GM18517 (cell line): ENCODE results near the gene ADPRHL1.

Source experiments
- ATAC-seq: cut with Tn5 transposase; IDR thresholded peaks from one replicate; pipeline ENCODE4 v1.9.1; 2021; ENCODE audit warnings: mild to moderate bottlenecking, moderate library complexity; ENCODE audit not compliant: unreplicated experiment

ADPRHL1 gene

DNA sequence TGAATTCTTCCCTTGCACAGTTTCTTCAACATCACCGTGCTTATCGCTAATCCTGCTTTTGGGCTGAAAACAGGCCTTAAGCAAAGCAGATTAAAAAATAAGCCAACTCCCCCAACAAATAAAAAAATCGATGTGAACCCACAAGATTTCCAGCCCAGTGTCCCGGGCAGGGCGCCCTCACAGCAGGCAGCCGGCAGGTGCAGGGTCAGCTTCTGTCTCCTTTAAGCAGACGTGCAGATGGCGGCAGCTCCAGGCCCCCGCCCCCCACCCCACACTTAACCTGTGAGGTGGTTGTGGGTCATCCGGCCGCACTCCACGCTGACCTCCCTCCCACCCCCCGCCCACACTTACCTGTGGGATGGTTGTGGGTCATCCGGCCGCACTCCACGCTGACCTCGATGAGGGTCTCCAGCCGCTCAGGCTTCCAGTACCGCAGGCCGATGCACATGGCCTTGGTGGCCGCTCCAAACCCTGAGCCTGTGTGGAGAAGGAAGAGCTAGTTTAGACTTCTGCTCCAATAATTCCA, 19.8 kb downstream of the ADPRHL1 start:
- ATAC-seq: no peak

GRCh38 chr13:113432506-113433270, 20.6 kb downstream of the ADPRHL1 start:
- no peak for ATAC-seq

DNA sequence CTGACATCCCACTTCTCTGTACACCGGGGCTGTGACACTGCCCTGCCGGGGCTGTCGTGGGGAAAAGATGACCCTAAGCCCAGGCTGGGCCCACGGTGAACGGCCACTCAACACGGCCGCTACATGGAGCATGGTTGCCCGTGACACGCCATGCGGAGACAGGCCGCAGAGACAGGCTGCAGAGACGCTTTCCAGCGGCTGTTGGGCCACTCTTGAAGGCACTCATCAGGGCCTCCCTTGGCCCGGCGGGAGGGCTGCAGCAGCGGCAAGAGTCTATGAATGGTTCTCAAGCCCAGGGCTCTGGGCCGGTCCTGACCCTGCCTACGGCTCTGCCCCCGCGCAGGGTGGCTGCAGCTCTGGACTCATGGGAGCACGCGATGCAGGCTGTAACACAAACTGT, 22.1 kb downstream of the ADPRHL1 start:
- ATAC-seq: no peak

GRCh38 chr13:113430378-113431110, 22.7 kb downstream of the ADPRHL1 start:
- no peak for ATAC-seq

DNA sequence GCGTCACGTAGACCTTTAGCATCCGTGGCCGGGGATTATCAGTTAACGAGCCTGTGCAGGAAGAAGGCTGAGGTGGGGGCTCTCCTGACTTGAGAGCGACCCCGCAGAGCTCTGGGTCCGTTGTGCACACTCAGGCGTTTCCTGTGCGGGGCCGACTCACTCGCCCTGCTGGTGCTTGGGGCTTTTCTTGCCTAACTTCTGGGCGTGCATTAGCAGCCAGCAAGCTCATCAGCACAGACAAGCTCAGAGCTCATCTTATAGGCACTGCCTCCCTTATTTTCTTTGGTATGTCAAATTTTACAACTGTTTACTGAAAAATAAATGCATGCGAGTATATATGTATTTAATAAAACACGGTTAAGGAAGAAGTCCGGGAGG, 23.7 kb downstream of the ADPRHL1 start:
- ATAC-seq: no peak

- no peak for ATAC-seq
Measured at GRCh38 chr13:113428871-113429607, 24.2 kb downstream of the ADPRHL1 start.

DNA sequence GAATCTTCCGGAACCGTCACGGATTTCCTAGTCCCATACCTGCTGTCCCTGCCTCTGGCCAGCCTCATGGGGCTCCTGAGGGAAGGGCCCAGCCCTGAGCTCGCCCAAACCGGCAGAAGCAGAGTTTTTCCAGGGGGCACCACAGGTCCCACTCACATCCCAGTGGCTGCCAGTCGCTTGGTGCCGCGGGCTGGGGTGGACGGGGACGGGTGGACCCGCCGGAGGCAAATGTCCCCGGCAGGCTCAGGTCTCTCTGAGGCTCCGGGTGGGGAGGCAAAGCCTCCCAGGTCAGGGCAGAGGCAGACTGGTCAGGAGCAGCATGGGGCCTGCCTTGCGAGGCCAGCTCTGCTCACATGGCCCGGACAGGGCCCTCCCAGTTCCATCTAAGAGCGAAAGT, 24.8 kb downstream of the ADPRHL1 start:
- ATAC-seq: no peak

DNA sequence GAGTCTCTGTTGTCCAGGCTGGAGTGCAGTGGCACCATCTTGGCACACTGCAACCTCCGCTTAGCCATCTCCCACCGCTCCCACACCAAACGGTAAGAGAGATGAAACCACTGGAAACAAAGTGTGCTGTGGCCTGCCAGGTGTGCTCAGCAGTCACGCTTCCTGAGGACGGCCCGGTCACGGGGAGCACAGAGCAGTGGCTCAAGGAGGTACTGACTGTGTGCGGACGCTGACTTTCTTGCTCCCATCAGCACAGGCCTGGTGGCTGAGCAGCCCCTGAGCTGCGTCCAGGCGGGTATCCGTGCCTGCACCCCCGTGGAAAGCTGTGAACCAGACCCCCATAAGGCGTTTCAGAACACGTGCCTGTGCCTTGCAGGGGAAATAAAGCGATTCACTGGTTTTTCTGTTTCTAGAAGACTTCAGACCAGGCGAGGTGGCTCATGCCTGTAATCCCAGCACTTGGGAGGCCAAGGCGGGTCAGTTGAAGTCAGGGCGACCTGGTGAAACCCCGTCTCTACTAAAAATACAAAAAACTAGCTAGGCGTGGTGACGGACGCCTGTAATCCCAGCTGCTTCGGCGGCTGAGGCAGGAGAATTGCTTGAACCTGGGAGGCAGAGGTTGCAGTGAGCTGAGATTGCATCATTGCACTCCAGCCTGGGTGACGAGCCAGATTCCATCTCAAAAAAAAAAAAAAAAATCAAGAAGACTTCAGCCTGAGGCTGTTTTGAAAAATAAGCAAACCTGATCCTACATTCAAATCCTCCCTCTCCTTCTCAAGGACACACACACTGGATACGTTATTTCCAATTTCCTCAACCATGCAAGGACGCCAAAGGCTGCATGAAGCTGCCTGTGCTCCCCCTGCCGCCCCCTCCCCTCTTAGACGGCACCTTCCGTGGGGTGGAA, 25.5 kb downstream of the ADPRHL1 start:
- no peak for ATAC-seq

DNA sequence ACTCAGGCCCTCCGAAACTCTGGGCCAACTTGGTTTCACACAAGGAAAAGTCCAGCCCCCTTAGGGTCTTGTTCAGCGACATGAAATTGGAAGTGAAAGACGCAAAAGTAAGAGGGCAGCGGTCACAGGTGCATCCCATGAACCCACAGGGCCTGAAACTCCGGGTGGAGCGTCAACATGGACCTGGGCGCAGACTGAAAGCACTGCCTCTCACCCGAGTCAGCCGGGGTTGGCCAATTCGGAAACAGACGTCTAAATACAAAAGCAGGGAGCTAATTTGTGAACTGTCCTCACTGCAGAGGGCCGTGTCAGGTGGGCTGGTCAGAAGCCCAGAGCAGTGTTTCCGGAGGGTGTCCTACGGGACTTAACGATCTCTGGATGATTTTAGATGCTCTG, 26.7 kb downstream of the ADPRHL1 start:
- ATAC-seq: no peak

DNA sequence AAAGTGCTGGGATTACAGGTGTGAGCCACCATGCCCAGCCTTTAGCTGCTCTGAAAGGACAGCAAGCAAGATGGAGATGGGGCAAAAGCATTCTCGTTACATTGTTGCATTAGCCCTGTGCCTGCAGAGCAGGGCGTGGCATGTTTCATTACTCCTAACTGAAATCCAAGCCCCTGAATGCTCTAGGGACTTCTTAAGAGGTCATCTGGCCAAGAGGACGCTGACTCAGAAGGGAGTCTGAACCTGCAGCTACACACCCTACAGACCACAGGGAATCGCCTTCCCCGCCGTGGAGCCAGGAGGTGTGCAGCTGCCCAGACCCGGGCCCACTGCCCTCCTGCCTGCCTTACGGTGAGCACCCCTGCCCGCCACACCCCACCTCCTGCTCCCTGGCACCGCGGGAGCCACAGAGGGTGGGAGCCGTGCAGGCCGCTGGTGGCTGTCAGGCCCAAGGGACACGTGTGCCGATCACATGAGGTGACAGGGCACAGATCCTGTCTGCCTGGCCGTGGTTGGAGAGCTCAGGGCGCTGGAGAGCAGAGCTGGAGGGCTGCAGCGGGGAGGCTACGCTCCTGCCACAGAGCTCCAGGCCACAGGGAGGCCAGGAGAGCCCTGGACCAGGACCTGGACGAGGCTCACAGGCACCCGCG, 27.2 kb downstream of the ADPRHL1 start:
- no peak for ATAC-seq

DNA sequence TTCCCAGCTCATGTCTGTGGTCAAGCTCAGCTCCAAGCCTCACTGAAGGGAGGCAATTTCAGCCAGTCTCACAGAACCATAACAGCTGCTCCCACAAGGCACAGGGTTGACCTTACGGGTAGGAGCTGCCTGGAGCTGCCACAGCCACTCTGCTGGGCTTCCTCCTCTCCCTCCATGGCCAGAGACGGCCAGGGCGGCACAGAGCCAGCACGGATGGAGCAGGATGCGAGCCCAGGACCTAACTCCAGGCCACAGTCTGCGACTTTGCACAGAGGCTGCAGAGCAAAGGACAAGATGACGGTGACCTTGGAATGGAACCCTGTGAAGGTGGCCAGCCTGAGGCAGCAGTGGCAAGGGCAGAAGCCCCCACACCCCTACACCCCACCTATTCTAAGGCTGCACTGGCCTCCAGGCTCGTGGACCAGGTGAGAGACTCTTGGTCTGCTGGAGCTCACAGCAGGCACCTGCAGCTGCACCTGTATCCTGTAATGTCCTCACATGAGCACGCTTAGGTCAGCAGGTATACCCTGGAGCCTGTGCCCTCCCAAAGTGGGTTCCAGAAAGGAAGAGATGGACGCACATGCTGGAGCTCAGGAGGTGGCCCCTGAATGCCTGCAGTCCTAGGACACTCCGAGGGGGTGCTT, 29.6 kb downstream of the ADPRHL1 start:
- no peak for ATAC-seq

GRCh38 chr13:113422807-113423519, 30.3 kb downstream of the ADPRHL1 start:
- no peak for ATAC-seq

DNA sequence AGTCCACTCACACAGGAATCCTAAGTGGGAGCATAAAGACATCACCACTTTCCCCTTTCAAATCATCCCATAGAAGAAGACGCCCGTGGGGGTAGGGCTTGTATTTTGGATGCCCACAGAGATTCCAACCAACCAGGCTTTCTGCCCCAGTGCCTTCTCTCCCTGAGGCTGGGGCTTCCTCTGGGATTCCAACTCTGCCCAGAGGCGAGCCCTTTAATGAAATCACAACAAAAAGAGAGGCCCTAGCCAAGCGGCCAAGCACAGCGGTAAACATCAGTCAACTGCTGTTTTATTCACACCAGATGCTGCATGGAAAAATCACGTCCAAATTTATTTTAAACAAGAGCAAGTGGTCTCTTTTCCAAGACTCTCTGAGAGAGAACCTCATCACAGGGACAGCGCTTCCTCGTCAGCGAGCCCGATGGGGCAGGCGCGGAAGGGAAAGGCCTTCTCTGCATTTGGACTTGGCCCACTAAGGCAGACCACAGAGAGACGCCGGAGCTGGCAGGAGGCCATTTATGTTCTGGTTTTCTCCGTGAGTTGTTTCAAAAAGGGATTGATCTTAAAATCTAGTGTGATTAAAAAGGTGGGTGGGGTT, 31.5 kb downstream of the ADPRHL1 start:
- ATAC-seq: no peak

- no peak for ATAC-seq
Measured at GRCh38 chr13:113420833-113421600, 32.3 kb downstream of the ADPRHL1 start.

GRCh38 chr13:113420232-113420631, 33.1 kb downstream of the ADPRHL1 start:
- no peak for ATAC-seq

DNA sequence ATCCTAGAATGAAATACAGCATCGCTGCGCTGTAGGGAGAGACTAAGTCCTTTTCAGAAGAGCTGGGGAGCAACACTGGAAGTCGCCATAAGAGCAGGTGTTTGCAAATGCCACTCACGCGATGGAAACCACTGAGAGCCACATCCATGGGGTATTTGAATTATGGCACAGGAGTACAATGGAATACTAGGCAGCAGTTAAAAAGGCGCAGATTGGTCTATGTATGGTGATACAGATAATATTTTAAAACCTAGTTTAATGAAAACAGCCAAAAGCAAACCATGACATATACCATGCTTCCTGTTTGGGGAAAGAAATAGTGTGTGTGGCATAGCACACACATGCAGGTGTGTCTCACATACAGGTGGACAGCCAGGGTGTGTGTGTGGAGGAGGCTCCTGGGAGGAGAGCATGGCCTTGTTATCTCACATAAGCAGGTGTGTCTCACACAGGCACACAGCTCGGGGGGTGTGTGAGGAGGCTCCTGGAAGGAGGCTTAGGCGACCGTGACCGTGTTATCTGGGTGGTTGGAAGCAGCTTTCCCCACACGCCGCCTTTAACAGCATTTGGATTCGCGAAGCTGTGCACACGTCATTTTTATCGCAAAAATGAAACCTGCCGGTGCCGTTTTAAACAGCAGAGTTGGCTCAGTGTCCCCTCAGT, 33.6 kb downstream of the ADPRHL1 start:
- no peak for ATAC-seq

GRCh38 chr13:113418722-113419049, 34.6 kb downstream of the ADPRHL1 start:
- no peak for ATAC-seq
